SU-DHL-6 (cell line): ENCODE measurements around the gene HOXD10.

ENCODE experiments used
- EZH2phosphoT487 ChIP-seq: fragments of 200-600 bp; sonication (generic), shearing (Covaris generic); conservative IDR thresholded peaks from 2 replicates; pipeline ENCODE4 v1.6.1; 2018; ENCODE audit warnings: mild to moderate bottlenecking, antibody characterized with exemption, low read length, moderate library complexity, mixed read lengths
- TF ChIP-seq, protein P1 (sequence below): fragments of 200-600 bp; sonication (generic); IDR thresholded peaks from one replicate; pipeline ENCODE4 v1.5.1; 2017; ENCODE audit warnings: antibody characterized with exemption, mild to moderate bottlenecking, low read length, moderate library complexity; ENCODE audit not compliant: insufficient read depth, poor library complexity, severe bottlenecking

- TF ChIP-seq, protein P1, sequence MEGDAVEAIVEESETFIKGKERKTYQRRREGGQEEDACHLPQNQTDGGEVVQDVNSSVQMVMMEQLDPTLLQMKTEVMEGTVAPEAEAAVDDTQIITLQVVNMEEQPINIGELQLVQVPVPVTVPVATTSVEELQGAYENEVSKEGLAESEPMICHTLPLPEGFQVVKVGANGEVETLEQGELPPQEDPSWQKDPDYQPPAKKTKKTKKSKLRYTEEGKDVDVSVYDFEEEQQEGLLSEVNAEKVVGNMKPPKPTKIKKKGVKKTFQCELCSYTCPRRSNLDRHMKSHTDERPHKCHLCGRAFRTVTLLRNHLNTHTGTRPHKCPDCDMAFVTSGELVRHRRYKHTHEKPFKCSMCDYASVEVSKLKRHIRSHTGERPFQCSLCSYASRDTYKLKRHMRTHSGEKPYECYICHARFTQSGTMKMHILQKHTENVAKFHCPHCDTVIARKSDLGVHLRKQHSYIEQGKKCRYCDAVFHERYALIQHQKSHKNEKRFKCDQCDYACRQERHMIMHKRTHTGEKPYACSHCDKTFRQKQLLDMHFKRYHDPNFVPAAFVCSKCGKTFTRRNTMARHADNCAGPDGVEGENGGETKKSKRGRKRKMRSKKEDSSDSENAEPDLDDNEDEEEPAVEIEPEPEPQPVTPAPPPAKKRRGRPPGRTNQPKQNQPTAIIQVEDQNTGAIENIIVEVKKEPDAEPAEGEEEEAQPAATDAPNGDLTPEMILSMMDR, result no peak
- no peak for TF ChIP-seq EZH2phosphoT487
Measured at GRCh38 chr2:176164201-176164600, 47.6 kb downstream of the HOXD10 start.
